Upper lobe of right lung (tissue), 1 donor: ENCODE data around the gene PTGER1. TPM values are rescaled to one million over a fixed set of nuclear protein-coding genes. Genes with fewer than 3 reads are reported as not detected.
A peak's percentile ranks its signal among the peaks of the same experiment; 100 is the strongest.

ENCODE experiments used
- ATAC-seq: fragments of 200-7000 bp; cut with Tn5 transposase; one replicate; pipeline ENCODE4 v1.9.1; 2020; ENCODE audit warnings: mild to moderate bottlenecking, moderate library complexity
- DNase-seq: peaks from one replicate; pipeline ENCODE4 v3.0.0-alpha.2; 2020
- H3K27ac ChIP-seq: fragments of 200-600 bp; one replicate; pipeline ENCODE4 v1.8.0; 2022
- H3K27me3 ChIP-seq: fragments of 200-600 bp; one replicate; pipeline ENCODE4 v1.8.0; 2022; ENCODE audit warnings: mild to moderate bottlenecking
- H3K36me3 ChIP-seq: fragments of 200-600 bp; one replicate; pipeline ENCODE4 v1.8.0; 2022
- H3K4me1 ChIP-seq: fragments of 200-600 bp; one replicate; pipeline ENCODE4 v1.8.0; 2022
- H3K4me3 ChIP-seq: fragments of 200-600 bp; one replicate; pipeline ENCODE4 v1.8.0; 2022; ENCODE audit warnings: mild to moderate bottlenecking
- H3K9me3 ChIP-seq: fragments of 200-600 bp; one replicate; pipeline ENCODE4 v1.8.0; 2022
- intact Hi-C: fragments of 100-400 bp; cut with DNase I; formaldehyde crosslinking; loops from one replicate; pipeline ENCODE4 v1.11.0; 2022
- total RNA-seq: library from RNA; stranded (reverse); fragmentation: NEBNext Ultra II Directional; extraction: Animal tissue kit (Norgen Biotek cat#: 25700); gene quantifications from one replicate; pipeline ENCODE4 v1.2.1, GENCODE V29; 2021
- TF ChIP-seq, protein P1 (sequence below): fragments of 200-600 bp; IDR thresholded peaks from one replicate; pipeline ENCODE4 v1.8.0; 2022; ENCODE audit warnings: antibody characterized with exemption
- donor health status: DM: no; HTN: yes; CAD: no; lungs with severe emphysema.

Gene PTGER1
- total RNA-seq, 1 donor from 2014 or later: 2.5 TPM

GRCh38 chr19:14495672-14496028, 20.5 kb upstream of the PTGER1 start:
- DNase-seq (no peak), ATAC-seq (no peak)
- intact Hi-C loops: no loop called here
- H3K4me3 ChIP-seq: peak overlapping the region; percentile 91
- H3K4me1 ChIP-seq: peaks cover 29% of the 10 kb centered on the region
- H3K27me3 ChIP-seq: no peaks in the 10 kb centered on the region
- H3K27ac ChIP-seq: peak overlapping the region; percentile 80
- no peaks in the 10 kb centered on the region for H3K36me3 ChIP-seq
- no peaks in the 10 kb centered on the region for H3K9me3 ChIP-seq
- TF ChIP-seq, protein P1, sequence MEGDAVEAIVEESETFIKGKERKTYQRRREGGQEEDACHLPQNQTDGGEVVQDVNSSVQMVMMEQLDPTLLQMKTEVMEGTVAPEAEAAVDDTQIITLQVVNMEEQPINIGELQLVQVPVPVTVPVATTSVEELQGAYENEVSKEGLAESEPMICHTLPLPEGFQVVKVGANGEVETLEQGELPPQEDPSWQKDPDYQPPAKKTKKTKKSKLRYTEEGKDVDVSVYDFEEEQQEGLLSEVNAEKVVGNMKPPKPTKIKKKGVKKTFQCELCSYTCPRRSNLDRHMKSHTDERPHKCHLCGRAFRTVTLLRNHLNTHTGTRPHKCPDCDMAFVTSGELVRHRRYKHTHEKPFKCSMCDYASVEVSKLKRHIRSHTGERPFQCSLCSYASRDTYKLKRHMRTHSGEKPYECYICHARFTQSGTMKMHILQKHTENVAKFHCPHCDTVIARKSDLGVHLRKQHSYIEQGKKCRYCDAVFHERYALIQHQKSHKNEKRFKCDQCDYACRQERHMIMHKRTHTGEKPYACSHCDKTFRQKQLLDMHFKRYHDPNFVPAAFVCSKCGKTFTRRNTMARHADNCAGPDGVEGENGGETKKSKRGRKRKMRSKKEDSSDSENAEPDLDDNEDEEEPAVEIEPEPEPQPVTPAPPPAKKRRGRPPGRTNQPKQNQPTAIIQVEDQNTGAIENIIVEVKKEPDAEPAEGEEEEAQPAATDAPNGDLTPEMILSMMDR: no peak

DNA sequence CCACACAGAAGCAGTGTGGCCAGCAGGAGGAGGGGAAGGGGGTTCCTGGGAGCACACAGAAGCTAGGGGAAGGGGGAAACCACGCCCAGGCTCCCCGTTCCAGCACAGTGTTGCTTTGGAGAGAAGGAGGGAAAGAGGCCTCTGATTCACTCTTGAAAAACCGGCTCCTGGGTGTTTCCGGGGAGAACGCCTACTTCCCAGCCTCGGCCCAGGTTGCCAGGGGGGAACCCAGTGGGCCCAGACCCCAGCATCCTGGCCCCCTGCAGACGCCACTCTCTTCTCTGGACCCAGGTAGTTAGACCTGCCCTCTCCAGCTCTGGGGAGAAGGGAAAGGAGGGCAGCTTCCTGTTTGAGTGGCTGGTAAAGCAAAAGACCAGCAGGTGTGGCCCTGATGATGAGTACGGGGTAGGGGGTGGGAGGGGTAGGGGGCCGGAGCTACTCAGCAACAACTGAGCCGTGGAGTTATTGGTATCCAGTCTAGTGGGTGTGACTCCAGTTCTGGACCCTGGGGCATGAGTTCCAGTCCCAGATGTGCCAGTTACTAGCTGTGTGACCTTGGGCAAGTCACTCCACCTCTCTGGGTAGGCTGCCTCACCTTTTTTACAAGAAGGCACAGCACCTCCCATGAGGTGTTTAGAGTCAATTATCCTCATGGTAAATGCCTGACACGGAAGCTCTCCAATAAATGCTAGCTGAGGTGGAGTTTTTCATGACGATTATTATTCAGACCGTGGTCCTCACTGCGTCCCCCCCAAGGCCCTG, 19.9 kb upstream of the PTGER1 start:
- Histone ChIP-seq H3K4me3 (peak overlapping the region; percentile 91), H3K27ac (peak overlapping the region; percentile 80), H3K9me3 (no peaks in the 10 kb centered on the region), H3K36me3 (no peaks in the 10 kb centered on the region), H3K27me3 (no peaks in the 10 kb centered on the region), H3K4me1 (peaks cover 29% of the 10 kb centered on the region)
- DNase-seq (no peak), ATAC-seq (no peak)
- TF ChIP-seq, protein P1: no peak
- intact Hi-C loops: no loop called here

GRCh38 chr19:14494411-14494810, 19.3 kb upstream of the PTGER1 start:
- intact Hi-C loops: no loop called here
- Histone ChIP-seq H3K9me3 (no peaks in the 10 kb centered on the region), H3K27me3 (no peaks in the 10 kb centered on the region), H3K4me3 (peak overlapping the region; percentile 91), H3K36me3 (no peaks in the 10 kb centered on the region), H3K27ac (peak overlapping the region; percentile 80), H3K4me1 (peaks cover 29% of the 10 kb centered on the region)
- no peak for DNase-seq
- TF ChIP-seq, protein P1: no peak
- ATAC-seq: no peak

DNA sequence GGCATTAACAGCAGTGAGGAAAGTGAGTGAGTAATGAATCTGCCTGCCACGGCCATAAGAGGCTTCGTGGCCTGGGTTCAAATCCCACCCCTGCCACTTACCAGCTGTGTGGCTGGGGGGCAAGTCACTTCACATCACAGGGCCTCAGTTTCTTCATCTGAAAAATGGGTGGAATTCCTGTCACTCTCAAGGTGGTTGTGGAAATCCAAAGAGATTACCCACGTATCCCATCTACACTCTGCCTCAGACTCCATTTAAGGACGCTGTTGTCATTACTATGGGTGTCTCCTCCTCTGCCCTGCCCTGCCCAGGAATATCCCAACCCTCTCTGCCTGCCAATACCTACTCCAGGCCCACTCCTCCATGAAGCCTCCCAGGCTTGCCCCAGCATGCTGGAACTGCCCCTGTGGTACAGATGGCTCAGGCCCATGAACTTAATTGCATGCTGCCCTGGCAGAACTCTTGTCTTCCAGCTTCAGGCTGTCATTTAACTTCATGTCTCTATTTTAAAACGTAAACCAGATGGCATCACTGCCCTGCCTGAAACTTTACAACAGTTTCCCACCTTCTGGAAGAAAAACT, 17.7 kb upstream of the PTGER1 start:
- DNase-seq (no peak), ATAC-seq (no peak)
- H3K4me1 ChIP-seq: peaks cover 25% of the 10 kb centered on the region
- no peaks in the 10 kb centered on the region for H3K9me3 ChIP-seq
- no peaks in the 10 kb centered on the region for H3K27me3 ChIP-seq
- H3K27ac ChIP-seq: no peak overlapping the region
- peaks cover 13% of the 10 kb centered on the region for H3K36me3 ChIP-seq
- TF ChIP-seq, protein P1: no peak
- no peak overlapping the region for H3K4me3 ChIP-seq
- intact Hi-C loops: no loop called here

- H3K9me3 ChIP-seq: no peaks in the 10 kb centered on the region
- no peak overlapping the region for H3K4me3 ChIP-seq
- no peak overlapping the region for H3K27ac ChIP-seq
- no peaks in the 10 kb centered on the region for H3K4me1 ChIP-seq
- TF ChIP-seq, protein P1: no peak
- intact Hi-C loops: no loop called here
- H3K27me3 ChIP-seq: no peaks in the 10 kb centered on the region
- peaks cover 27% of the 10 kb centered on the region for H3K36me3 ChIP-seq
- DNase-seq (no peak), ATAC-seq (no peak)
Observed at GRCh38 chr19:14487370-14488125, 12.4 kb upstream of the PTGER1 start.
